Activated T-helper 2 cell treated with anti-CD3 and anti-CD28 coated beads, Interferon-gamma antibody, Interleukin-2, Interleukin-4, amounts not matched to agents 10 μg/mL and 5 μg/mL and 100 μg/mL, durations not matched to agents 14 hours and 24 hours and 36 hours (primary cell): ENCODE results near the gene WDCP. TPM values are rescaled to one million over a fixed set of nuclear protein-coding genes. Genes with fewer than 3 reads are reported as not detected.
"Not testable (repeated sequence)": the region's sequence is repeated elsewhere in the genome, so short reads cannot be mapped to it uniquely, and the experiment has no call there.

ENCODE experiments used
- DNase-seq: peaks from one replicate; pipeline ENCODE4 v3.0.0; 2021; ENCODE audit warnings: low spot score
- H3K27ac Mint-ChIP-seq: one replicate; pipeline ENCODE4 v1.8.0; 2021; ENCODE audit warnings: mixed read lengths
- H3K27me3 Mint-ChIP-seq: one replicate; pipeline ENCODE4 v1.8.0; 2021; ENCODE audit warnings: low read depth, mixed read lengths
- H3K36me3 Mint-ChIP-seq: one replicate; pipeline ENCODE4 v1.8.0; 2021; ENCODE audit warnings: low read depth, mixed read lengths
- H3K4me1 Mint-ChIP-seq: one replicate; pipeline ENCODE4 v1.8.0; 2021; ENCODE audit warnings: low read depth, mixed read lengths
- H3K4me3 Mint-ChIP-seq: one replicate; pipeline ENCODE4 v1.8.0; 2021; ENCODE audit warnings: low read depth, mild to moderate bottlenecking, moderate library complexity, mixed read lengths
- H3K9me3 Mint-ChIP-seq: one replicate; pipeline ENCODE4 v1.8.0; 2021; ENCODE audit warnings: mixed read lengths
- intact Hi-C: fragments of 100-400 bp; cut with micrococcal nuclease; formaldehyde crosslinking; loops from one replicate; pipeline ENCODE4 v1.15.1; 2023
- total RNA-seq: library from RNA; stranded (reverse); gene quantifications from 2 replicates; pipeline ENCODE4 v1.2.3, GENCODE V29; 2022

Gene WDCP
- total RNA-seq, result 22.0 and 22.1 TPM in 2 replicates

- DNase-seq, result peak; percentile 93
- Mint-ChIP-seq H3K4me3 (peak within 1 kb of the TSS; percentile 93), H3K27ac (peak within 1 kb of the TSS; percentile 81), H3K4me1 (peaks cover 20% of the 10 kb centered on the region), H3K9me3 (no peaks in the 10 kb centered on the region), H3K27me3 (peaks cover 6% of the 10 kb centered on the region), H3K36me3 (no peaks in the 10 kb centered on the region)
- intact Hi-C loops, result loop anchor here (1.0 to 5.0 kb wide), 4 partner anchors 29 to 445 kb away; partner anchors contain the start of genes ATAD2B, NCOA1, SF3B6 and UBXN2A
Measured at GRCh38 chr2:24046930-24047702, at the start of gene WDCP. Gene WDCP, minus strand, starts transcription at chr2:24047391. Its CDS starts 7,897 bp downstream, at chr2:24039494.

- DNase-seq, H3K27me3 Mint-ChIP-seq, H3K4me1 Mint-ChIP-seq, H3K27ac Mint-ChIP-seq, intact Hi-C loops, H3K9me3 Mint-ChIP-seq, H3K4me3 Mint-ChIP-seq: not testable (repeated sequence)
- peaks cover 11% of the 10 kb centered on the region for H3K36me3 Mint-ChIP-seq
Measured at GRCh38 chr2:24095171-24095677, 48.0 kb upstream of the WDCP start.

GRCh38 chr2:24093270-24093669, 46.1 kb upstream of the WDCP start:
- H3K27me3 Mint-ChIP-seq, H3K4me3 Mint-ChIP-seq, DNase-seq, H3K9me3 Mint-ChIP-seq, H3K4me1 Mint-ChIP-seq, intact Hi-C loops, H3K27ac Mint-ChIP-seq: not testable (repeated sequence)
- H3K36me3 Mint-ChIP-seq, result peaks cover 11% of the 10 kb centered on the region

GRCh38 chr2:24088821-24089359, 41.7 kb upstream of the WDCP start:
- no peaks in the 10 kb centered on the region for H3K36me3 Mint-ChIP-seq
- DNase-seq, result no peak
- no peaks in the 10 kb centered on the region for H3K27me3 Mint-ChIP-seq
- H3K4me1 Mint-ChIP-seq, result peaks cover 10% of the 10 kb centered on the region
- no peaks in the 10 kb centered on the region for H3K9me3 Mint-ChIP-seq
- intact Hi-C loops, result no loop called here
- H3K27ac Mint-ChIP-seq, result no peak overlapping the region
- no peak overlapping the region for H3K4me3 Mint-ChIP-seq

- peaks cover 18% of the 10 kb centered on the region for H3K4me1 Mint-ChIP-seq
- no peak for DNase-seq
- H3K27ac Mint-ChIP-seq, result no peak overlapping the region
- H3K36me3 Mint-ChIP-seq, result no peaks in the 10 kb centered on the region
- intact Hi-C loops, result no loop called here
- H3K9me3 Mint-ChIP-seq, result no peaks in the 10 kb centered on the region
- H3K4me3 Mint-ChIP-seq, result no peak overlapping the region
- H3K27me3 Mint-ChIP-seq, result no peaks in the 10 kb centered on the region
Measured at GRCh38 chr2:24087032-24087431, 39.8 kb upstream of the WDCP start.

- no peak overlapping the region for H3K4me3 Mint-ChIP-seq
- intact Hi-C loops, result no loop called here
Measured at GRCh38 chr2:24086241-24086640, 39.0 kb upstream of the WDCP start.

GRCh38 chr2:24085200-24085489, 38.0 kb upstream of the WDCP start:
- Mint-ChIP-seq H3K36me3 (peaks cover 5% of the 10 kb centered on the region), H3K27ac (no peak overlapping the region), H3K27me3 (no peaks in the 10 kb centered on the region), H3K4me3 (peak overlapping the region; percentile 84), H3K9me3 (no peaks in the 10 kb centered on the region), H3K4me1 (peaks cover 18% of the 10 kb centered on the region)
- intact Hi-C loops, result loop anchor here (2.0 kb wide), 1 partner anchor 158 kb away; the partner anchor contains the start of gene ATAD2B
- no peak for DNase-seq

More at GRCh38 chr2:24086241-24086640, 39.0 kb upstream of the WDCP start:
- Mint-ChIP-seq H3K9me3 (no peaks in the 10 kb centered on the region), H3K36me3 (peaks cover 3% of the 10 kb centered on the region), H3K27ac (no peak overlapping the region), H3K4me1 (peaks cover 18% of the 10 kb centered on the region), H3K27me3 (no peaks in the 10 kb centered on the region)
- DNase-seq, result no peak

GRCh38 chr2:24084386-24085199, 37.4 kb upstream of the WDCP start, which contains the start of gene TP53I3:
Gene TP53I3, minus strand, starts transcription at chr2:24084834. Its CDS starts 508 bp downstream, at chr2:24084326.
- Mint-ChIP-seq H3K27me3 (no peaks in the 10 kb centered on the region), H3K27ac (peak within 1 kb of the TSS; percentile 70), H3K9me3 (no peaks in the 10 kb centered on the region), H3K4me3 (peak within 1 kb of the TSS; percentile 84), H3K36me3 (peaks cover 5% of the 10 kb centered on the region), H3K4me1 (peaks cover 18% of the 10 kb centered on the region)
- DNase-seq, result peak; percentile 79
- intact Hi-C loops, result loop anchor here (1.0 to 5.0 kb wide), 4 partner anchors 8 to 298 kb away; partner anchors contain the start of genes ATAD2B and SF3B6

- Mint-ChIP-seq H3K4me3 (peak overlapping the region; percentile 84), H3K9me3 (no peaks in the 10 kb centered on the region), H3K4me1 (peaks cover 18% of the 10 kb centered on the region), H3K27me3 (no peaks in the 10 kb centered on the region), H3K27ac (peak overlapping the region; percentile 70), H3K36me3 (peaks cover 5% of the 10 kb centered on the region)
- DNase-seq, result no peak
- intact Hi-C loops, result loop anchor here (1.0 to 5.0 kb wide), 4 partner anchors 7 to 299 kb away; partner anchors contain the start of genes ATAD2B and SF3B6
Measured at GRCh38 chr2:24083567-24084385, 36.6 kb upstream of the WDCP start.

GRCh38 chr2:24082787-24083566, 35.8 kb upstream of the WDCP start:
- Mint-ChIP-seq H3K4me3 (peak overlapping the region; percentile 84), H3K27me3 (no peaks in the 10 kb centered on the region), H3K36me3 (peaks cover 5% of the 10 kb centered on the region), H3K4me1 (peaks cover 20% of the 10 kb centered on the region), H3K9me3 (no peaks in the 10 kb centered on the region), H3K27ac (peak overlapping the region; percentile 70)
- intact Hi-C loops, result loop anchor here (5.0 kb wide), 1 partner anchor 299 kb away; no protein-coding TSS in a partner anchor
- no peak for DNase-seq

- peaks cover 5% of the 10 kb centered on the region for H3K36me3 Mint-ChIP-seq
- intact Hi-C loops, result loop anchor here (5.0 kb wide), 1 partner anchor 302 kb away; no protein-coding TSS in a partner anchor
- H3K4me1 Mint-ChIP-seq, result peaks cover 28% of the 10 kb centered on the region
Measured at GRCh38 chr2:24080701-24081100, 33.5 kb upstream of the WDCP start.

More at GRCh38 chr2:24080701-24081100, 33.5 kb upstream of the WDCP start:
- Mint-ChIP-seq H3K9me3 (no peaks in the 10 kb centered on the region), H3K4me3 (no peak overlapping the region), H3K27ac (no peak overlapping the region), H3K27me3 (no peaks in the 10 kb centered on the region)
- no peak for DNase-seq
